Skin of body (tissue), 3 donors: ENCODE data around the gene PDGFC. TPM values are rescaled to one million over a fixed set of nuclear protein-coding genes. Genes with fewer than 3 reads are reported as not detected.

Source experiments
- DNase-seq: peaks from one replicate; lab custom pipeline; 2025; lab: John Stamatoyannopoulos, UW
- small RNA-seq: library from RNA; depleted of rRNA; stranded (forward); fragments of <200 nt; gene quantifications from one replicate; pipeline ENCODE3, GENCODE V24; 2014; ENCODE audit warnings: low replicate concordance
- total RNA-seq: library from RNA; depleted of rRNA; stranded (reverse); fragments of >200 nt; gene quantifications from one replicate; pipeline ENCODE4 v1.2.3, GENCODE V29; 2014

The PDGFC gene
- total RNA-seq, 1 donor from 2014 or later: 32.6 TPM

DNA sequence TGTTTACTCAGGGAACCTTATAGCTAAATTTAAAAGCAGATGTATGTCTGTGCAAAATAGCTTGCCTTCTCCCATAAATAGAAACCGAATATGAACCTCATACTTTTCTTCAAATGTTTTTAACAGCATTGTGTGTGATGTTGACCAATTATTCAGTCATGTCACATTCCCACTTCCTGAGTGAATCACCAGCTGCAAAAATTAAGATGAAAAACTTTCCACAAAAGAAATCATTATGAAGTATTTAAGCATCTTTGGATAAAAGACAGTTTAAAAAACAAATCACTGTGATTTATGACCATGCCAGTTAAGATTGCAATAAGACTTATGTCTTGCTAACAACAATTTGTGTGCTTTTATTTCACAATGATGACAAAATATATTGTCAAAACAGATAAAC, 220.1 kb downstream of the PDGFC start:
- DNase-seq: no peak

DNA sequence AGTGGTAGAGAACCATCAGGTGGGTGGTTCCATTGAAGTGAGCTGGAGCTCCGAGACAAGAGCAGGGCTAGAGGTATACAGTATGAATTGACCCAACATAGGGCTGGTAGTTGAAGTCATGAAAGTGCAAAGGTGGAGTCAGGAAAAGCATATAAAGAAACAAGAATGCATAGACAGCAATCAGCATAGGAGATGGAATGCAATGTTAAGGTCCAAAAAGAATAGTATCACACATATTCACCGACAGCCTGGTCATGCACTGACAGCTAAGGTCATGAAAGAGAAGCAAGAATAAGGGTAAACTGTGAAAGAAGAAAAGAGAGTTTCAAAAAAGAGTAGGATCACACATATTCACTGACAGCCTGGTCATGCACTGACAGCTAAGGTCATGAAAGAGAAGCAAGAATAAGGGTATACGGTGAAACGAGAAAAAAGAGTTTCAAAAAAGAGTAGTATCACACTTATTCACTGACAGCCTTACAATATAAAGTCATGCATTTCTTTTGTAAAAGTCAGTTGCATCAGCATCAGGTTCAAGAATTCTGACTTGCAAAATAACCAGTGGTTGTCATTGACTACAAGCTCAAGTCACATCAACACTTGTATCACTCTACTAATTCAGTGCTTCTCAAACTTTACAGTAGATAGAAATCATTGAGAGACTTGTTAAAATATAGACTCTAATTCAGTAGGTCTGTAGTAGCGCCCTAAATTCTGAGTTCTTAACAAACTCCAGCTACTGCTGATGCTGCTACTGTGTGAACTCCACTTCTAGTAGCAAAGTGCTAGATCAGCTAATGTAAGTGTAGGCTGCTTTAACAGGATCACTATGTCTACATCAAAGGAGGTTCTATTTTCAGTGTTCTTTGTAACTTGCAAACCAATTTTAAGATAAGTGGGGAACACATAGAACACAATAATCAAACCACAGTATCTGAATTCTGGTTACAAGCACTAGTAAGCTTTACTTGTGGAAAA, 221.9 kb downstream of the PDGFC start:
- no peak for DNase-seq

DNA sequence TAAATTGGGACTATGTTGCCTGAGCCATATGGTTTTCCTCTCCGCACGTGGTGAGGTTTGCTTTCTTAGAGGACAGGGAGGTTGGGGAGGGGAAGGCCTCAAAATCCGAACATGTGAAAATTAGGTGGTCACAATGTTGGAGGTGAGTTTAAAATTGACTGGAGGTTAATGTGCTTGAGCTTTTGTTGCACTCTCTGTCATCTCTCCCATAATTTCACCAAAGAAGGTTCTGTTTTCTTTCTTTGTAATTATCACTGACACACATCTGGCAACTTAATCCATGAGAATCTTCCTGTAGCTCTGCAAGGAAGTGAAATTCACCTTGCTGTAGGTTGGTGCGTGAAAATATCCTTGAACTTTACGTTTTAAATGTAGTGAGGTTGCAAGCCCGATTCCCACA, 225.5 kb downstream of the PDGFC start:
- DNase-seq: no peak

DNA sequence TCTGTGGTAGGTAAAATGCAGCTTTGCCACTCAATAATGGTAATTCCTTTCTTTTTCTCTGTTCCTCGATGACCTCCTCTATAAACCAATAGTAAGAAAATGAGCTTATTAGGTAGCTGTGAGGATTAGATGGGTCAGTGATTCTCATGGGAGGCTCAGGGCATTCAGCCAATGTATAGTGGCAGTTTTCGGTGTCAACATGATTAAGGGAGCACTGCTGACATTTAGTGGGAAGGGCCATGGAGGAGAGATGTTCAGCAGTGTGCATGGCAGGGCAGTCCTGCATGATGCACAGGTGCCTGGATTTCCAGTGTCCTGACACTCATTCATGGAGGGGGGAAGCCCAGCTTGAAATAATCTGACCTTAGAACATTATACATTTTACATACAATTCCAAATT, 232.8 kb downstream of the PDGFC start:
- no peak for DNase-seq

DNA sequence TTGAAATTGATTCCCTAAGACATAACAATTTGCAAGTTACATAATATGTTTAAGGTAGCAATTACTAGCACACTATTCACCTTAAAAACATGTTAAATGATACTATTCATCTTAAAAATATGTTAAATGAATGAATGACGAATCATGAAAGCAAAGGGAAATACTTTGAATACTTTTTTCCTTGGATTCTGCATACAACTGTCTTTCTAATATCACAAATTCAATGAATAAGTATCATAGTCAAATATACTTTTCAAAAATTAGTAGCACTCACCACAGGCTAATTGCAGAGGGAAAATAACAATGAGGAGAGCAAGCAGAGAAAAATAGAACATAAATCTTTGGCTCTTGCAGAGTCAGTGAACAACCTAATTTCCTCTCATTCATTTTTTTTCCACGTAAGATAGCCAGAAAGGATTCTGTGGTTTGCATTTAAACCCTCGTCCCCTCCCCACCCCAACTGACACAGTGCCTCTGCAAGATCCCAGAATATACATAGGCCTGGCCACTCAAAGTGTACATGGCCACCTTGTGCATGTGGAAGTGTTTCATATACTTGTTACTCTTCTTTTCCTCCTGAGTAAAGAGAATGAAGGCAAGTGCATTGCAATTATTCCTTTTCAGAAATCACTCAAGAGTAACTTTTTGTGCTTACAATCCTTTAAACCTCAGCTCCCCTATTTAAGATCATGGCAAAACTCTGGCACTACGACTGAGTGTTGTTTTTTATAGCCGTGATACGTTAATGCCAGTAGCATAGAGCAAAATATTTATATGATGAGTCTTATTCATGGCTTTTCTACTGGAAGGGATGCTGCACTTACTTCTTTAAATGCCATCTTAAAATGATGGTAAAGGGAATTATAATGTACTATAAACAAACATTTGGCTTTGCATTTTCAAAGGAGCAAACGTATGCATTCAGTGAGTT, 236.4 kb downstream of the PDGFC start:
- DNase-seq: no peak

DNA sequence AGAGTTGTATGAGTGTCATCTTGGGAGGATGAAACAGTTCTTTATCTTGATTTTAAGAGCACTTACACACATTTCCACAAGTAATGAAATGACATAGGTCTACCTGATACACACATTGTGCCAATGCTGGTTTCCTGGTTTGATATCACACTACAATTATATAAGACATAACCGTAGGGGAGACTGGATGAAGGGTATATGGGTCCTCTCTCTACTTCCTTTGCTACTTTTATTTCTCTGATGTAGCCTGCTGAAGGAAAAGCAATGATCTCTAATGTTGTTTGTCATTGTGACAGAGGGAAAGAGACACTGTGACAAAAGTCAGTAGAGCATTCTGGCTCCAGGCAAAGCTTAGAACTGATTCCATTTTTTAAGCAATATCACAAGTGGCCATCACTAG, 238.0 kb downstream of the PDGFC start:
- no peak for DNase-seq

DNA sequence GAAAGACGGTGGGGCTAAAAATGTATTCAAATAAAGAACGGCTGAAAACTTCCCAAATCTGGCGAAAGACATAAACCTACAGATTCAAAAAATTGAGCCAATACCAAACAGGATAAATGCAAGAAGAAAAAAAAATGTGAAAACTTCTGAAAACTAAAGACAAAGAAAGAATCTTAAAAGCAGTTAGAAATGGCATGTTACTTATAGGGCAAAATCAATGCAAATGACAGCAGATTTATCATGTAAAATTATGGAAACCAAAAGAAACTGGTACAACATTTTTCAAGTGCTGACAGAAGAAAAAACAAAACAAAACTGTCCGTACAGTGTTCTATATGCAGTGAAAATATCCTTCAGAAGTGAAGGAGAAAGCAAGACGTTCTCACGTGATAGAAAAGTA, 239.0 kb downstream of the PDGFC start:
- no peak for DNase-seq

DNA sequence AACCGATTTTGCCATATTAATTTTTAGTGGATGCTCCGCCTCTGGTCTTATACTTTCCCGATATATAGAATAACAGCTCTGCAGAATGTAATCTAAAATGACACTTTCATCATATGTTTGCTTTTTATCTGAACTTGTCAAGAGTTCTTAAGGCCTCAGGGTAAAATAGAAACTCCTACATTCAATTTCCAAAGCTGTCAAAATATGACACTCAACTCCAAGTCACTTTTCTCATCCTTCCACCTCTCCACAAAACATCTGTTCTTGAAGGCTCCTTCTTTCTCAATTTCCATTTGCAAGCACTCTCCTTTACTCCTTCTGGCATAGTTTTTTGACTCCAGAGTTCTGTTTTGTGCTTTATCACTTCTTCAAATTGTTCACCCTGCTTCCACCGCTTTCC, 242.2 kb downstream of the PDGFC start:
- no peak for DNase-seq

DNA sequence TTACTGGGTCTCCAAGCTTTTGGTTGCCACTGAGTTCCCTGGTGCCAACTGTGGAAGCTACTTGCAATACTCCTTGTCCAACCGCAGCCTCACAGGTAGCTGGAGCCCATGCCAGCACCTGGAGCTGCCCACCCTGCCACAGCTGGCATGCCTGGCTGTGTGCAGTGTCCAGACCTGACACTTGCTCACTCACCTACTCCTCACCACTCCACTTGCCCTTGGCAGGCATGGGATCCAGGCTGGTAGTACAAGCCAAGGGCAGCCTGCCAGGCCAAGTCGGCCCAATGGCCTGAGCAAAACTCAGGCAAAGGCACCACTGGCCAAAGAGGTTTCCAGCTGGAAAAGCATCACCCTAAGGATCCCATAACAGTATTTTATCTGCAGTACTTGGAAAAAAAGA, 246.3 kb downstream of the PDGFC start:
- no peak for DNase-seq

DNA sequence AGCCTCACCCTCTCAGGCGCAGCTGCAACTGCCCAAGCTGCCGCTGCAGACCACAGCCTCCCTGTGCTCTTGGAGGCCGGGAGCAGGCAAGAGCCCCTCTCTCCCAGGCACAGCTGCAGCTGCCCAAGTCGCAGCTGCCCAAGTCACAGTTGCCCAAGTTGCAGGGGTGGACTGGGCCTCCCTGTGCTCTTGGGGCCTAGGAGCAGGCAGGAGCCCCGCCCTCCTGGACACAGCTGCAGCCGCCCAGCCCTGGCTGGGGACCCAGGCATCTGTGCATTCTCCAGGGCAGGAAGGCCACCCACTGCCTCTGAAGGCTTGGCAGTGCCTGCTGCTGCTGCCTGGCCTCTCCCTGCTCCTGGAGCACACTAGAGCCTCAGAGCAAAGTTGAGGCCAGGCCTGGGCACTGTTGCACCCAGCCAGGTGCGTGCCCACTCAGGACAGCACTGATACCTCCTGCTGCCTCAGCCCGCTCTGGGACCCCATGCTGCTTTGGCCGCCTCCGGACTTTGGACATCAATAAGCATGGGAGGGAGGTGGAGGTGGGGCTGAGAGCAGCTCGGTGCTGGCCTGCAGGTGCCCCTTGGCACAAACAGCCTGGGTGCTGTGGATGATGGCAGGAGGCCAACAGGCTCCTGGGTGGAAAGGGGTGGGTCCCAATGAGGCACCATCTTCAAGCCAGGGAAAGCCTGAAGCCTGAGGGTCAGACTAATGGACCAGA, 247.5 kb downstream of the PDGFC start:
- DNase-seq: no peak

DNA sequence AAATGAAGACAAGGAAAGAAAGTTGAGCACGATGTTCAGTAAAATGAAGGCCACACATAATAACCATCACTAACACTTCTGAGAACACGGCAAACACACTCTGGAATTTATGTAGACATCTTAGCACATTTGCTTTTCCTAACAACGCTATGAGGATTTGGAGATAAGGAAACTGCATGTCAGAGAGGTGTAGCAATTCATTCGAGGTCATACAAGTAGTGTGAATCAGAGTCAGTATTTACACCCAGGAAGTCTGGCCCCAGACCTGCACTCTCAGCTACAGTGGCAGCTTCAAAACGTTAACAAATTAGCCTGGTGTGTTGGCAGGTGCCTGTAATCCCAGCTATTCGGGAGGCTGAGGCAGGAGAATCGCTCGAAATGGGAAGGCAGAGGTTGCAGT, 253.4 kb downstream of the PDGFC start:
- no peak for DNase-seq

DNA sequence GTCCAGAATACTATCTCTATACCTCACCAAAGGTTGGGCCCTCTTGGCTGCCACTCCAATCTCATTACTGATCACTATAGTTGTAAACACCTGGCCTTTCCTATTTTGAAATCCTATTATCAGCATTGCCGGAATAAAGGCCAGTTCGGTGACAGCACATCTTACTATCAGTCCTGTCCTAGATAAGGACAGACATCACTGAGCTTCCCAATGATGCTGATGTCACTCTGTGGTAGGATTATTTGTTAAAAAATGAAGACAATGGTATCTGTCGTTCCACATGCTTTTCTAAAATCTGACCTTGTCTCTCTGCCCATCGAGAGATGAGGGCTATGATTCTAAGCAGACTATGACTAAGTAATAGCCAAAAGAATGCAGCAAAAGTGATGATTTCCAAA, 260.4 kb downstream of the PDGFC start:
- DNase-seq: no peak

Small RNAs within 50 kb of the gene (small RNA-seq; reads per million reads assigned to genes)
- not detected for gene AC092608.2

Other genes starting within 250 kb of the PDGFC start
- 2.4 TPM for gene GLRB, start 104.4 kb upstream of the PDGFC start, total RNA-seq
- 3.8 TPM for gene GRIA2, start 248.9 kb upstream of the PDGFC start, total RNA-seq